Activated naive CD8-positive, alpha-beta T cell treated with anti-CD3 and anti-CD28 coated beads, Interleukin-2, amount 50 U/mL, for 24 hours (primary cell): Measurements from ENCODE around the gene OPCML.

Experiments
- ATAC-seq: fragments of 150-1000 bp; cut with Tn5 transposase; one replicate; pipeline ENCODE4 v1.10.0; 2021
- DNase-seq: peaks from one replicate; pipeline ENCODE4 v3.0.0; 2021
- H3K27ac Mint-ChIP-seq: one replicate; pipeline ENCODE4 v1.8.0; 2021; ENCODE audit warnings: mild to moderate bottlenecking, mixed read lengths
- H3K27me3 Mint-ChIP-seq: one replicate; pipeline ENCODE4 v1.8.0; 2021; ENCODE audit warnings: mixed read lengths
- H3K36me3 Mint-ChIP-seq: one replicate; pipeline ENCODE4 v1.8.0; 2021; ENCODE audit warnings: low read depth, mixed read lengths
- H3K4me1 Mint-ChIP-seq: one replicate; pipeline ENCODE4 v1.8.0; 2021; ENCODE audit warnings: mixed read lengths
- H3K4me3 Mint-ChIP-seq: one replicate; pipeline ENCODE4 v1.8.0; 2021; ENCODE audit warnings: mild to moderate bottlenecking, moderate library complexity, mixed read lengths
- H3K9me3 Mint-ChIP-seq: one replicate; pipeline ENCODE4 v1.8.0; 2021; ENCODE audit warnings: mixed read lengths

The OPCML gene

GRCh38 chr11:133311230-133311629, 221.1 kb downstream of the OPCML start:
- DNase-seq (no peak), ATAC-seq (no peak)
- Mint-ChIP-seq H3K36me3 (no peaks in the 10 kb centered on the region), H3K9me3 (peaks cover 4% of the 10 kb centered on the region), H3K4me1 (no peaks in the 10 kb centered on the region), H3K27ac (no peak overlapping the region), H3K4me3 (no peak overlapping the region), H3K27me3 (no peaks in the 10 kb centered on the region)

GRCh38 chr11:133306019-133306418, 226.3 kb downstream of the OPCML start:
- DNase-seq (no peak), ATAC-seq (no peak)
- Mint-ChIP-seq H3K9me3 (peaks cover 8% of the 10 kb centered on the region), H3K36me3 (no peaks in the 10 kb centered on the region), H3K27me3 (no peaks in the 10 kb centered on the region), H3K4me1 (no peaks in the 10 kb centered on the region), H3K4me3 (no peak overlapping the region), H3K27ac (no peak overlapping the region)

- H3K9me3 Mint-ChIP-seq = peaks cover 8% of the 10 kb centered on the region
- ATAC-seq = no peak
- no peak overlapping the region for H3K27ac Mint-ChIP-seq
- no peak overlapping the region for H3K4me3 Mint-ChIP-seq
- no peak for DNase-seq
- no peaks in the 10 kb centered on the region for H3K27me3 Mint-ChIP-seq
- no peaks in the 10 kb centered on the region for H3K4me1 Mint-ChIP-seq
- no peaks in the 10 kb centered on the region for H3K36me3 Mint-ChIP-seq
Observed at GRCh38 chr11:133305208-133305956, 226.9 kb downstream of the OPCML start.

GRCh38 chr11:133303262-133303661, 229.0 kb downstream of the OPCML start:
- Mint-ChIP-seq H3K4me3 (no peak overlapping the region), H3K27ac (no peak overlapping the region), H3K9me3 (peaks cover 8% of the 10 kb centered on the region), H3K36me3 (no peaks in the 10 kb centered on the region), H3K4me1 (no peaks in the 10 kb centered on the region), H3K27me3 (no peaks in the 10 kb centered on the region)
- DNase-seq (no peak), ATAC-seq (no peak)

GRCh38 chr11:133302056-133302455, 230.2 kb downstream of the OPCML start:
- no peak overlapping the region for H3K4me3 Mint-ChIP-seq
- DNase-seq (no peak), ATAC-seq (no peak)
- no peaks in the 10 kb centered on the region for H3K27me3 Mint-ChIP-seq
- no peak overlapping the region for H3K27ac Mint-ChIP-seq
- H3K36me3 Mint-ChIP-seq = no peaks in the 10 kb centered on the region
- H3K9me3 Mint-ChIP-seq = peaks cover 7% of the 10 kb centered on the region
- H3K4me1 Mint-ChIP-seq = no peaks in the 10 kb centered on the region

- H3K36me3 Mint-ChIP-seq = no peaks in the 10 kb centered on the region
- ATAC-seq (no peak), DNase-seq (no peak)
- peaks cover 4% of the 10 kb centered on the region for H3K9me3 Mint-ChIP-seq
- no peak overlapping the region for H3K4me3 Mint-ChIP-seq
- H3K27ac Mint-ChIP-seq = no peak overlapping the region
- no peaks in the 10 kb centered on the region for H3K4me1 Mint-ChIP-seq
- H3K27me3 Mint-ChIP-seq = no peaks in the 10 kb centered on the region
Observed at GRCh38 chr11:133300666-133301065, 231.6 kb downstream of the OPCML start.

GRCh38 chr11:133291780-133292179, 240.5 kb downstream of the OPCML start:
- no peaks in the 10 kb centered on the region for H3K27me3 Mint-ChIP-seq
- no peak overlapping the region for H3K4me3 Mint-ChIP-seq
- no peaks in the 10 kb centered on the region for H3K4me1 Mint-ChIP-seq
- no peak for ATAC-seq
- no peaks in the 10 kb centered on the region for H3K36me3 Mint-ChIP-seq
- no peak for DNase-seq
- no peaks in the 10 kb centered on the region for H3K9me3 Mint-ChIP-seq
- H3K27ac Mint-ChIP-seq = no peak overlapping the region

- DNase-seq (no peak), ATAC-seq (no peak)
- Mint-ChIP-seq H3K27ac (no peak overlapping the region), H3K4me1 (no peaks in the 10 kb centered on the region), H3K36me3 (no peaks in the 10 kb centered on the region), H3K4me3 (no peak overlapping the region), H3K27me3 (peaks cover 1% of the 10 kb centered on the region), H3K9me3 (no peaks in the 10 kb centered on the region)
Observed at GRCh38 chr11:133285359-133285758, 246.9 kb downstream of the OPCML start.

GRCh38 chr11:133284156-133284555, 248.1 kb downstream of the OPCML start:
- DNase-seq (no peak), ATAC-seq (no peak)
- Mint-ChIP-seq H3K36me3 (no peaks in the 10 kb centered on the region), H3K9me3 (no peaks in the 10 kb centered on the region), H3K4me1 (no peaks in the 10 kb centered on the region), H3K4me3 (no peak overlapping the region), H3K27ac (no peak overlapping the region), H3K27me3 (peaks cover 1% of the 10 kb centered on the region)

- Mint-ChIP-seq H3K27me3 (no peaks in the 10 kb centered on the region), H3K4me3 (no peak overlapping the region), H3K36me3 (no peaks in the 10 kb centered on the region), H3K9me3 (no peaks in the 10 kb centered on the region), H3K27ac (no peak overlapping the region), H3K4me1 (no peaks in the 10 kb centered on the region)
- ATAC-seq = no peak
- no peak for DNase-seq
Observed at GRCh38 chr11:133277886-133278285, 254.4 kb downstream of the OPCML start.

GRCh38 chr11:133271871-133272776, 260.2 kb downstream of the OPCML start:
- DNase-seq (no peak), ATAC-seq (no peak)
- H3K27ac Mint-ChIP-seq = no peak overlapping the region
- no peaks in the 10 kb centered on the region for H3K36me3 Mint-ChIP-seq
- no peaks in the 10 kb centered on the region for H3K4me1 Mint-ChIP-seq
- H3K9me3 Mint-ChIP-seq = no peaks in the 10 kb centered on the region
- H3K4me3 Mint-ChIP-seq = no peak overlapping the region
- peaks cover 2% of the 10 kb centered on the region for H3K27me3 Mint-ChIP-seq

- no peak overlapping the region for H3K27ac Mint-ChIP-seq
- ATAC-seq (no peak), DNase-seq (no peak)
- H3K9me3 Mint-ChIP-seq = no peaks in the 10 kb centered on the region
- peaks cover 2% of the 10 kb centered on the region for H3K27me3 Mint-ChIP-seq
- no peaks in the 10 kb centered on the region for H3K36me3 Mint-ChIP-seq
- no peak overlapping the region for H3K4me3 Mint-ChIP-seq
- H3K4me1 Mint-ChIP-seq = no peaks in the 10 kb centered on the region
Observed at GRCh38 chr11:133271206-133271605, 261.1 kb downstream of the OPCML start.

GRCh38 chr11:133269267-133269666, 263.0 kb downstream of the OPCML start:
- no peak for ATAC-seq
- no peak overlapping the region for H3K27ac Mint-ChIP-seq

GRCh38 chr11:133266986-133267385, 265.3 kb downstream of the OPCML start:
- no peak overlapping the region for H3K27ac Mint-ChIP-seq
- H3K4me1 Mint-ChIP-seq = no peaks in the 10 kb centered on the region
- H3K9me3 Mint-ChIP-seq = no peaks in the 10 kb centered on the region
- H3K27me3 Mint-ChIP-seq = peaks cover 2% of the 10 kb centered on the region
- DNase-seq (no peak), ATAC-seq (no peak)
- H3K4me3 Mint-ChIP-seq = no peak overlapping the region
- H3K36me3 Mint-ChIP-seq = no peaks in the 10 kb centered on the region

More at GRCh38 chr11:133269267-133269666, 263.0 kb downstream of the OPCML start:
- H3K27me3 Mint-ChIP-seq = peaks cover 2% of the 10 kb centered on the region
- H3K4me1 Mint-ChIP-seq = no peaks in the 10 kb centered on the region
- H3K36me3 Mint-ChIP-seq = no peaks in the 10 kb centered on the region
- H3K9me3 Mint-ChIP-seq = no peaks in the 10 kb centered on the region
- no peak overlapping the region for H3K4me3 Mint-ChIP-seq
- DNase-seq = no peak

- H3K4me3 Mint-ChIP-seq = no peak overlapping the region
- peaks cover 2% of the 10 kb centered on the region for H3K27me3 Mint-ChIP-seq
- ATAC-seq = no peak
- no peaks in the 10 kb centered on the region for H3K4me1 Mint-ChIP-seq
- no peak overlapping the region for H3K27ac Mint-ChIP-seq
- H3K36me3 Mint-ChIP-seq = no peaks in the 10 kb centered on the region
- no peaks in the 10 kb centered on the region for H3K9me3 Mint-ChIP-seq
- DNase-seq = no peak
Observed at GRCh38 chr11:133265530-133266035, 266.7 kb downstream of the OPCML start.
